ENCODE measurements around the gene KIRREL3. TPM values are rescaled to one million over a fixed set of nuclear protein-coding genes. Genes with fewer than 3 reads are reported as not detected.

Gene KIRREL3
- total and polyA plus RNA-seq, 9 of the 15 experiments (the other 6 are each of a cell fraction or from before 2014, with no cell fraction given): 0.04 to 0.10 TPM; not detected in 7

DNA sequence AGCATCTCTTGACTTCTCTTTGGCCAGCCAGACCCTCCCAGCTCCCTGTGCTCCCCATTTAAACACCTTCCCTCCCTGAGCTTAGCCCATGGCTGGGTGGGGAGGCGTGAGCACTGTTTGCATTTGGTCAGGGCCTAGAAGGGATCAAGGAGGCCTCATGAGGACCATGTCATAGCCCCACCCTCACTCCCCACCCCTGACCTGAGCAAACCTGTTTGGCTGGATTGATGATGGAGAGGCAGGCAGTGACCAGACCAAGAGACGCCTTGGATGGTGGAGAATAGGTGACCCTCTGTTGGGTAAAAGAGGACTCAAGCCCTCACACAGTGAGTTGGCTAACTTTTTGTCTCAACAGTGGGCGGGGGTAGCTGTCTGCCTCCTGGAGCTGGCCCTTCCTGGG is 595.2 kb downstream of the KIRREL3 start (continued):
- no peak for TF ChIP-seq SIN3A (IDR thresholded peaks at IDR 0.05; ENCODE audit: borderline replicate concordance in 2 of 2, control insufficient read depth in 1 of 2, low read depth in 2 of 2, low read length in 2 of 2)

DNA sequence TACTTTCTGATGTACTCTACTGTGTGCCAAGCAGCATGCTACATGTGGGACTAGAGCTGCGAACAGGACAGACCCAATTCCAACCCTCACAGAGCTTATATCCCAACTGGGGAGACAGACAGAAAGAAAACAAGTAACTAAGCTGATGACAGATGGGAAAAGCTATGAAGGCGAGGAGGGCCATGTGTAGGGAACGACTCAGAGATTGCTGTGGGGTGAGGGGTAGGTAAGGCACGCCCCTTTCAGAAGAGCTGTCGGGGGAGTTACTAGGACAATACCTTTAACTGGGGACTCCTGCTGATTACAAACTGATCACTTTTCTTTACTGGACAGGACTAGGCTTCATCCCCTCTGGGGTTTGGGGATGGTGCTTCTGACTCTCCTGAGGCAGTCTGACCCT is 596.2 kb downstream of the KIRREL3 start:
- H3K79me2 ChIP-seq (ENCODE audit: control insufficient read depth, insufficient read depth, low read length): no peaks in the 10 kb centered on the region
- 34% methylated on average over 5 of the region's 5 CpGs for WGBS (ENCODE audit: insufficient coverage, low coverage, missing lambda C conversion rate)
- CTCF ChIA-PET (ENCODE audit: low intra/inter-chr PET ratio): no interaction called here
- peaks cover 25% of the 10 kb centered on the region; the same call in 1 of the 2 replicates for H4K20me1 ChIP-seq (replicated peaks; ENCODE audit: control insufficient read depth, insufficient read depth, low read length)
- ATAC-seq (no peak), FAIRE-seq (no peak), DNase-seq (ENCODE audit: extremely low read depth in 1 of 4, low spot score in 3 of 4) (no peak)
- no peak overlapping the region for H3K4me3 ChIP-seq
- H3K9ac ChIP-seq (ENCODE audit: insufficient read depth in 1 of 2, low read depth in 2 of 2, low read length in 2 of 2): no peak overlapping the region
- in situ Hi-C loops (cut with MboI): loop anchor here (25.0 kb wide), 1 partner anchor 92 kb away; the partner anchor contains the start of gene DCPS
- H3K4me1 ChIP-seq (replicated peaks in 1 of 2; ENCODE audit: control insufficient read depth in 2 of 2, insufficient read depth in 2 of 2, low read length in 2 of 2): no peaks in the 10 kb centered on the region
- no peaks in the 10 kb centered on the region for H3K27me3 ChIP-seq (ENCODE audit: control insufficient read depth in 2 of 2, insufficient read depth in 2 of 2, low read length in 2 of 2)
- peaks cover 2% of the 10 kb centered on the region for H3K9me1 ChIP-seq (ENCODE audit: control insufficient read depth, insufficient read depth, low read length)
- no peak overlapping the region for H2AFZ ChIP-seq (ENCODE audit: low read depth, low read length)
- H3K9me3 ChIP-seq (replicated peaks; ENCODE audit: control insufficient read depth, insufficient read depth, low read depth, low read length): no peaks in the 10 kb centered on the region
- BruUV-seq (replicated peaks): no TSS peak
- H3K27ac ChIP-seq (ENCODE audit: extremely low read depth, low read depth, low read length): no peak overlapping the region
- POLR2A ChIA-PET: no interaction called here
- H3K36me3 ChIP-seq (ENCODE audit: control insufficient read depth, insufficient read depth, low read length): peaks cover 5% of the 10 kb centered on the region; the same call in 2 of the 3 replicates
- intact Hi-C loops (cut with micrococcal nuclease): no loop called here
- no peak overlapping the region for H3K4me2 ChIP-seq (ENCODE audit: insufficient read depth, low read length)
- TF ChIP-seq, protein P1, sequence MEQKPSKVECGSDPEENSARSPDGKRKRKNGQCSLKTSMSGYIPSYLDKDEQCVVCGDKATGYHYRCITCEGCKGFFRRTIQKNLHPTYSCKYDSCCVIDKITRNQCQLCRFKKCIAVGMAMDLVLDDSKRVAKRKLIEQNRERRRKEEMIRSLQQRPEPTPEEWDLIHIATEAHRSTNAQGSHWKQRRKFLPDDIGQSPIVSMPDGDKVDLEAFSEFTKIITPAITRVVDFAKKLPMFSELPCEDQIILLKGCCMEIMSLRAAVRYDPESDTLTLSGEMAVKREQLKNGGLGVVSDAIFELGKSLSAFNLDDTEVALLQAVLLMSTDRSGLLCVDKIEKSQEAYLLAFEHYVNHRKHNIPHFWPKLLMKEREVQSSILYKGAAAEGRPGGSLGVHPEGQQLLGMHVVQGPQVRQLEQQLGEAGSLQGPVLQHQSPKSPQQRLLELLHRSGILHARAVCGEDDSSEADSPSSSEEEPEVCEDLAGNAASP (IDR thresholded peaks at IDR 0.05): no peak
- TF ChIP-seq ZNF174 (CRISPR knock-in tag; IDR thresholded peaks at IDR 0.05) (no peak), MTA3 (IDR thresholded peaks at IDR 0.05; ENCODE audit: borderline replicate concordance) (no peak), CBX2 (IDR thresholded peaks at IDR 0.05; ENCODE audit: insufficient read depth, low read length, poor library complexity, severe bottlenecking) (no peak), DIDO1 (tag; IDR thresholded peaks at IDR 0.05; ENCODE audit: low read depth) (no peak), DMBX1 (CRISPR knock-in tag; IDR thresholded peaks at IDR 0.05; ENCODE audit: borderline replicate concordance) (no peak), ZNF507 (tag; conservative IDR thresholded peaks at IDR 0.05) (no peak), FOXM1 (IDR thresholded peaks at IDR 0.05; ENCODE audit: low read depth) (no peak), FOXM1 (CRISPR knock-in tag; IDR thresholded peaks at IDR 0.05; ENCODE audit: low read depth) (no peak), CREB1 (IDR thresholded peaks at IDR 0.05) (no peak), CREB1 (CRISPR knock-in tag; IDR thresholded peaks at IDR 0.05) (no peak), RFX5 (IDR thresholded peaks at IDR 0.05; ENCODE audit: low read depth, low read length) (no peak)
- TF ChIP-seq, protein P2, sequence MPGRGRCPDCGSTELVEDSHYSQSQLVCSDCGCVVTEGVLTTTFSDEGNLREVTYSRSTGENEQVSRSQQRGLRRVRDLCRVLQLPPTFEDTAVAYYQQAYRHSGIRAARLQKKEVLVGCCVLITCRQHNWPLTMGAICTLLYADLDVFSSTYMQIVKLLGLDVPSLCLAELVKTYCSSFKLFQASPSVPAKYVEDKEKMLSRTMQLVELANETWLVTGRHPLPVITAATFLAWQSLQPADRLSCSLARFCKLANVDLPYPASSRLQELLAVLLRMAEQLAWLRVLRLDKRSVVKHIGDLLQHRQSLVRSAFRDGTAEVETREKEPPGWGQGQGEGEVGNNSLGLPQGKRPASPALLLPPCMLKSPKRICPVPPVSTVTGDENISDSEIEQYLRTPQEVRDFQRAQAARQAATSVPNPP (IDR thresholded peaks at IDR 0.05; ENCODE audit: borderline replicate concordance, insufficient read depth, insufficient read length): no peak
- TF ChIP-seq, protein P3, sequence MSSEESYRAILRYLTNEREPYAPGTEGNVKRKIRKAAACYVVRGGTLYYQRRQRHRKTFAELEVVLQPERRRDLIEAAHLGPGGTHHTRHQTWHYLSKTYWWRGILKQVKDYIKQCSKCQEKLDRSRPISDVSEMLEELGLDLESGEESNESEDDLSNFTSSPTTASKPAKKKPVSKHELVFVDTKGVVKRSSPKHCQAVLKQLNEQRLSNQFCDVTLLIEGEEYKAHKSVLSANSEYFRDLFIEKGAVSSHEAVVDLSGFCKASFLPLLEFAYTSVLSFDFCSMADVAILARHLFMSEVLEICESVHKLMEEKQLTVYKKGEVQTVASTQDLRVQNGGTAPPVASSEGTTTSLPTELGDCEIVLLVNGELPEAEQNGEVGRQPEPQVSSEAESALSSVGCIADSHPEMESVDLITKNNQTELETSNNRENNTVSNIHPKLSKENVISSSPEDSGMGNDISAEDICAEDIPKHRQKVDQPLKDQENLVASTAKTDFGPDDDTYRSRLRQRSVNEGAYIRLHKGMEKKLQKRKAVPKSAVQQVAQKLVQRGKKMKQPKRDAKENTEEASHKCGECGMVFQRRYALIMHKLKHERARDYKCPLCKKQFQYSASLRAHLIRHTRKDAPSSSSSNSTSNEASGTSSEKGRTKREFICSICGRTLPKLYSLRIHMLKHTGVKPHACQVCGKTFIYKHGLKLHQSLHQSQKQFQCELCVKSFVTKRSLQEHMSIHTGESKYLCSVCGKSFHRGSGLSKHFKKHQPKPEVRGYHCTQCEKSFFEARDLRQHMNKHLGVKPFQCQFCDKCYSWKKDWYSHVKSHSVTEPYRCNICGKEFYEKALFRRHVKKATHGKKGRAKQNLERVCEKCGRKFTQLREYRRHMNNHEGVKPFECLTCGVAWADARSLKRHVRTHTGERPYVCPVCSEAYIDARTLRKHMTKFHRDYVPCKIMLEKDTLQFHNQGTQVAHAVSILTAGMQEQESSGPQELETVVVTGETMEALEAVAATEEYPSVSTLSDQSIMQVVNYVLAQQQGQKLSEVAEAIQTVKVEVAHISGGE (CRISPR knock-in tag; IDR thresholded peaks at IDR 0.05): no peak

Data from K562 (cell line).